ENCODE measurements around the gene CABP1. TPM values are rescaled to one million over a fixed set of nuclear protein-coding genes. Genes with fewer than 3 reads are reported as not detected.
A peak's percentile ranks its signal among the peaks of the same experiment; 100 is the strongest.

CABP1 gene
- total RNA-seq, 1 donor from 2014 or later = 0.27 TPM

- Mint-ChIP-seq H3K4me1 (peaks cover 12% of the 10 kb centered on the region), H3K4me3 (no peak overlapping the region), H3K27ac (no peak overlapping the region), H3K27me3 (peaks cover 51% of the 10 kb centered on the region), H3K9me3 (no peaks in the 10 kb centered on the region), H3K36me3 (ENCODE audit: low read depth) (no peaks in the 10 kb centered on the region)
- intact Hi-C loops (cut with micrococcal nuclease) = loop anchor here (5.0 kb wide), 1 partner anchor 455 kb away; no protein-coding TSS in a partner anchor
- ChIA-PET POLR2A (no interaction called here), CTCF (interaction anchor here (1.1 kb wide), 1 partner anchor 37 kb away, joined by 3 read pairs; no protein-coding TSS in a partner anchor)
- DNase-seq = no peak
- TF ChIP-seq CTCF (IDR thresholded peaks at IDR 0.05) = no peak
- ATAC-seq (ENCODE audit: low read depth) = no peak
Measured at GRCh38 chr12:120642121-120642520, 1.7 kb downstream of the CABP1 start.

DNA sequence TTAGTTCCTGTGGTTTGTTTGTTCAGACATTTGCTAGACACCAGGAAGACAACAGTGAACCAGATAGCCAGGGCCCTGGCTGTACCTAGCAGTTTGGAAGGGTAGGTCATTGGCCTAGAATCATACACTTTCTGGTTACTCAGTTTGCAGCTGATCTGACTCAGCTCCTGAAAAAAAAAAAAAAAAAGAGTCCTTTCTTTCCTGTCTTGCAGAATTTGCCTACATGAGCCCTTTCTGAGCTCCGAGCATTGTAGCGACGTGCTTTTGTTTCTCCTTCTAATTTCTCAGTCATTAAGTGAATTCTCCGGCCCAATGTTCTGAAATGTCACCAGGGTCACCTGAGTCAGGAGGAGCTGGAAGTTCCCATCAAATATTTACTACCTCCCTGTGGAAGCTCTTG is 2.4 kb downstream of the CABP1 start:
- CTCF ChIA-PET = no interaction called here
- TF ChIP-seq CTCF (IDR thresholded peaks at IDR 0.05) = no peak
- no peaks in the 10 kb centered on the region for H3K9me3 Mint-ChIP-seq
- H3K36me3 Mint-ChIP-seq (ENCODE audit: low read depth) = no peaks in the 10 kb centered on the region
- ATAC-seq (ENCODE audit: low read depth) (no peak), DNase-seq (no peak)
- H3K4me3 Mint-ChIP-seq = peak overlapping the region; percentile 24
- H3K27me3 Mint-ChIP-seq = peaks cover 51% of the 10 kb centered on the region
- POLR2A ChIA-PET = no interaction called here
- H3K4me1 Mint-ChIP-seq = peaks cover 13% of the 10 kb centered on the region
- intact Hi-C loops (cut with micrococcal nuclease) = loop anchor here (5.0 kb wide), 1 partner anchor 454 kb away; no protein-coding TSS in a partner anchor
- H3K27ac Mint-ChIP-seq = no peak overlapping the region

- Mint-ChIP-seq H3K27me3 (peaks cover 51% of the 10 kb centered on the region), H3K36me3 (ENCODE audit: low read depth) (no peaks in the 10 kb centered on the region), H3K4me1 (peaks cover 20% of the 10 kb centered on the region), H3K27ac (no peak overlapping the region), H3K4me3 (no peak overlapping the region), H3K9me3 (no peaks in the 10 kb centered on the region)
- intact Hi-C loops (cut with micrococcal nuclease) = loop anchor here (5.0 kb wide), 1 partner anchor 454 kb away; no protein-coding TSS in a partner anchor
- CTCF ChIA-PET = no interaction called here
- POLR2A ChIA-PET = no interaction called here
- no peak for DNase-seq
- ATAC-seq (ENCODE audit: low read depth) = no peak
- no peak for TF ChIP-seq CTCF (IDR thresholded peaks at IDR 0.05)
Measured at GRCh38 chr12:120643574-120643973, 3.1 kb downstream of the CABP1 start.

DNA sequence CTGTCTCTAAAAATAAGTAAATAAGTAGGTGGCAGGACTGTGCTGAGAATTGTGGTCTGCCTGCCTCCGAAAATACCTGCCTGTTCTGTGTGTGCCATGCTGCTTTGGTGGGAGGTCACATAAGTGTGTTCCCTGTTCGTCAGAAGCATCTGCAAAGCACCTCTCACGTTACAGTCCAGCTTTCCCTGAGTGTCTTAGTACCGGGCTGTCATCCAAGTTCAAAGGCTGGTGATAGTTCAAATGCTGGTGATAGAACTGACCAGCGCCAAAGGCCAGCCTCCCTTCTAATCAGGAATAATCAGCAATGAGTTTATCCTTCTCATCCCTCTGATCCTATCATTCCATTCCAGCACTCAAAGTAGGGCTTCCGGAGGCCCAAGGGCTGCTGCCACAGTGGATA is 5.6 kb downstream of the CABP1 start:
- no peaks in the 10 kb centered on the region for H3K36me3 Mint-ChIP-seq (ENCODE audit: low read depth)
- no peak for TF ChIP-seq CTCF (IDR thresholded peaks at IDR 0.05)
- ChIA-PET POLR2A (interaction anchor here (1.4 to 4.4 kb wide), 3 partner anchors 32 to 65 kb away, joined by 6 to 59 read pairs (median 6); partner anchors contain the start of genes MLEC and POP5), CTCF (interaction anchor here (0.6 to 5.9 kb wide), 21 partner anchors 9 to 326 kb away, joined by 3 to 63 read pairs (median 6); partner anchors contain the start of genes MLEC, POP5 and UNC119B)
- H3K27ac Mint-ChIP-seq = no peak overlapping the region
- no peak for DNase-seq
- no peak for ATAC-seq (ENCODE audit: low read depth)
- peaks cover 66% of the 10 kb centered on the region for H3K27me3 Mint-ChIP-seq
- intact Hi-C loops (cut with micrococcal nuclease) = loop anchor here (5.0 kb wide), 3 partner anchors 209 to 466 kb away; partner anchors contain the start of genes COX6A1 and SPPL3
- H3K4me1 Mint-ChIP-seq = peaks cover 32% of the 10 kb centered on the region
- H3K9me3 Mint-ChIP-seq = no peaks in the 10 kb centered on the region
- H3K4me3 Mint-ChIP-seq = no peak overlapping the region

DNA sequence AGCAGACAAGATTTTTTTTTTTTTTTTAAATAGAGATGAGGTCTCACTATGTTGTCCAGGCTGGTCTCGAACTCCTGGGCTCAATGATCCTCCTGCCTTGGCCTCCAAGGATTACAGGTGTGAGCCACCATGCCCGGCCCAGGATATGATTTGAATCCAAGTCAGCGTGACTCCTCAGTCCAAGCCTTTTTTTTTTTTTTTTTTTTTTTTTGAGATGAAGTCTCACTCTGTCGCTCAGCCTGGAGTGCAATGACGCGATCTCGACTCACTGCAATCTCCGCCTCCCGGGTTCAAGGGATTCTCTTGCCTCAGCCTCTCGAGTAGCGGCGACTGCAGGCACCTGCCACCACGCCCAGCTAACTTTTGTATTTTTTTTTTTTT is 6.9 kb downstream of the CABP1 start:
- no peak for DNase-seq
- Mint-ChIP-seq H3K27ac (no peak overlapping the region), H3K27me3 (peaks cover 59% of the 10 kb centered on the region), H3K36me3 (ENCODE audit: low read depth) (no peaks in the 10 kb centered on the region), H3K4me1 (peaks cover 26% of the 10 kb centered on the region), H3K4me3 (no peak overlapping the region), H3K9me3 (no peaks in the 10 kb centered on the region)
- intact Hi-C loops (cut with micrococcal nuclease) = loop anchor here (1.0 to 5.0 kb wide), 9 partner anchors 16 to 465 kb away; partner anchors contain the start of genes COX6A1 and SPPL3
- ChIA-PET CTCF (interaction anchor here (0.6 to 5.9 kb wide), 22 partner anchors 9 to 550 kb away, joined by 3 to 63 read pairs (median 6); partner anchors contain the start of genes MLEC, POP5 and UNC119B), POLR2A (interaction anchor here (0.7 to 4.4 kb wide), 6 partner anchors 30 to 66 kb away, joined by 3 to 59 read pairs (median 6); partner anchors contain the start of genes MLEC, POP5 and UNC119B)
- no peak for ATAC-seq (ENCODE audit: low read depth)
- TF ChIP-seq CTCF (IDR thresholded peaks at IDR 0.05) = no peak
